ENCODE results near the gene NMBR. TPM values are rescaled to one million over a fixed set of nuclear protein-coding genes. Genes with fewer than 3 reads are reported as not detected.

Gene NMBR
- total RNA-seq, 1 experiment from 2014 or later, result not detected

DNA sequence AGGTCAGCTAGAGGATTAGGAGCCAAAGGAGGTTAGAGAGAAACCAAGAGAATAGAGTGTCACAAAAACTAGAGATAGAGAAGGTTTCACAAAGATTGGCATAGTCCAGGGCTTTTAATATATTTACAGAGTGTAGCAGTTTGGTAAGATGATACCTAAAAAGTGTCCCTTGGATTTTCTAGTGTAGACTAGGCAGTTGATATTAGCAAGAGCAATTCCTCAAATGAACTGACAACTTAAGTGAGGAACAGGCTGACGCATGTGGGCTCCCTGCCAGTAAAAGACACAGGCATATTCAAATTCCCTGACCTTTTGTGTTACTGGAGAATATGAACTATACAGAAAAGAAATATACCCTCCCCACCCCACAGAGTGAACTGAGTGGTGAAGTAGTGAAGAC is 40.3 kb upstream of the NMBR start:
- no peak overlapping the region for H4K91ac ChIP-seq (ENCODE audit: insufficient read length, low read depth, low read length)
- TF ChIP-seq, protein P1, sequence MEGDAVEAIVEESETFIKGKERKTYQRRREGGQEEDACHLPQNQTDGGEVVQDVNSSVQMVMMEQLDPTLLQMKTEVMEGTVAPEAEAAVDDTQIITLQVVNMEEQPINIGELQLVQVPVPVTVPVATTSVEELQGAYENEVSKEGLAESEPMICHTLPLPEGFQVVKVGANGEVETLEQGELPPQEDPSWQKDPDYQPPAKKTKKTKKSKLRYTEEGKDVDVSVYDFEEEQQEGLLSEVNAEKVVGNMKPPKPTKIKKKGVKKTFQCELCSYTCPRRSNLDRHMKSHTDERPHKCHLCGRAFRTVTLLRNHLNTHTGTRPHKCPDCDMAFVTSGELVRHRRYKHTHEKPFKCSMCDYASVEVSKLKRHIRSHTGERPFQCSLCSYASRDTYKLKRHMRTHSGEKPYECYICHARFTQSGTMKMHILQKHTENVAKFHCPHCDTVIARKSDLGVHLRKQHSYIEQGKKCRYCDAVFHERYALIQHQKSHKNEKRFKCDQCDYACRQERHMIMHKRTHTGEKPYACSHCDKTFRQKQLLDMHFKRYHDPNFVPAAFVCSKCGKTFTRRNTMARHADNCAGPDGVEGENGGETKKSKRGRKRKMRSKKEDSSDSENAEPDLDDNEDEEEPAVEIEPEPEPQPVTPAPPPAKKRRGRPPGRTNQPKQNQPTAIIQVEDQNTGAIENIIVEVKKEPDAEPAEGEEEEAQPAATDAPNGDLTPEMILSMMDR (conservative IDR thresholded peaks at IDR 0.05), result no peak
- H2AFZ ChIP-seq (ENCODE audit: low read length), result no peak overlapping the region
- H3K23ac ChIP-seq (ENCODE audit: insufficient read length, low read depth, low read length), result no peak overlapping the region
- no peak overlapping the region for H3K9ac ChIP-seq (ENCODE audit: extremely low read depth, insufficient read length, low read length)
- Mint-ChIP-seq H3K4me1 (no peaks in the 10 kb centered on the region), H3K27ac (no peak overlapping the region), H3K9me3 (no peaks in the 10 kb centered on the region), H3K4me3 (no peak overlapping the region), H3K36me3 (ENCODE audit: insufficient read depth in 1 of 3, low read depth in 3 of 3) (peaks cover 0 to 7% (median 0%) of the 10 kb centered on the region in 3 experiments; a peak in 2 of 7 replicates), H3K27me3 (ENCODE audit: low read depth) (no peaks in the 10 kb centered on the region)
- H3T11ph ChIP-seq (ENCODE audit: low read length), result no peak overlapping the region
- DNase-seq, result no peak
- no peak overlapping the region for H4K5ac ChIP-seq (ENCODE audit: insufficient read length, low read depth, low read length)
- no peaks in the 10 kb centered on the region for H3K4me1 ChIP-seq (ENCODE audit: insufficient read depth, low read length)
- H3K27me3 ChIP-seq (ENCODE audit: insufficient read depth, low read length), result no peaks in the 10 kb centered on the region
- WGBS (ENCODE audit: extremely low coverage, insufficient read length, low lambda C conversion rate), result no CpG with 5 or more reads among the region's 1 CpG
- H2BK12ac ChIP-seq (ENCODE audit: insufficient read length, low read depth, low read length), result no peak overlapping the region
- no peak overlapping the region for H3K4ac ChIP-seq (ENCODE audit: low read depth, low read length)
- H2BK15ac ChIP-seq (ENCODE audit: low read depth, low read length), result no peak overlapping the region
- no peak overlapping the region for H3K14ac ChIP-seq (ENCODE audit: insufficient read depth, low read length)
- no peaks in the 10 kb centered on the region for H3K79me2 ChIP-seq (ENCODE audit: insufficient read depth, low read length)
- no peaks in the 10 kb centered on the region for H3K23me2 ChIP-seq (ENCODE audit: insufficient read length, low read depth, low read length, poor library complexity, severe bottlenecking)
- no peak overlapping the region for H2BK120ac ChIP-seq (ENCODE audit: low read depth, low read length, poor library complexity, severe bottlenecking)
- no peak overlapping the region for H4K8ac ChIP-seq (replicated peaks; ENCODE audit: insufficient read length, low read depth, low read length)
- no peak overlapping the region for H2AK5ac ChIP-seq (ENCODE audit: insufficient read length, low read length)
- H3K9me3 ChIP-seq (ENCODE audit: control insufficient read depth, low read depth, low read length), result no peaks in the 10 kb centered on the region
- H2BK20ac ChIP-seq (ENCODE audit: low read depth, low read length, poor library complexity, severe bottlenecking), result no peak overlapping the region
- no peak overlapping the region for H3K4me2 ChIP-seq (ENCODE audit: insufficient read depth, insufficient read length, low read length)
- H3K18ac ChIP-seq (ENCODE audit: insufficient read length, low read depth, low read length), result no peak overlapping the region
- no peaks in the 10 kb centered on the region for H4K20me1 ChIP-seq (ENCODE audit: control insufficient read depth, insufficient read depth, insufficient read length)
- H3K79me1 ChIP-seq (ENCODE audit: insufficient read depth, low read depth, low read length, poor library complexity, severe bottlenecking), result no peaks in the 10 kb centered on the region
- H2BK5ac ChIP-seq (ENCODE audit: insufficient read length, low read length), result no peak overlapping the region
- H3K27ac ChIP-seq (ENCODE audit: insufficient read length, low read depth, low read length), result no peak overlapping the region
- no peak overlapping the region for H3K56ac ChIP-seq (ENCODE audit: insufficient read length, low read depth, low read length)

Measured in H9 (cell line).